Stimulated activated CD8-positive, alpha-beta memory T cell treated with anti-CD3 and anti-CD28 coated beads, Interleukin-2, amount 100 ng/mL, for 1 hour (primary cell): ENCODE measurements around the gene GREB1.

Experiments used
- DNase-seq, 2 donors: peaks; one replicate each; pipeline ENCODE4 v3.0.0-alpha.2; 2020; ENCODE audit warnings: low read depth in 2 of 2

The GREB1 gene

DNA sequence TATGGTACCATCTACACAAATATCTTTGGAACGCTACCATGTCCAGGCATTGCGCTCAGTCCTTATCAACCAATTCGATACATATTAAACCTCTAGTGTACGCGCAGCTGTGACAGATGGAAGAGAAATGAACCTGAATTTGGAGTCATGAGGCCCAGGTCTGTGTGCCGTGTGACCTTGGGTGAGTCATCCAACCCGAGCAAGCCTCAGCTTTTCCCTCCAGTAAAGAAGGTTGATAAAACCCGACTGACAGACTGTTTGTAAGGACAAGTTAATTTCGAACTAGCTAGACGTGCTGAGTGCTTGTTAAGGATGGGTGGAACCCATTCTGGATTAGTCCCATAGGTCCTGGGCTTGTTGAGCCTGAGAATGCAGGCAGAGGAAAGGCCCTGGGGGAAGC lies 28.2 kb downstream of the GREB1 start:
- no peak for DNase-seq

DNA sequence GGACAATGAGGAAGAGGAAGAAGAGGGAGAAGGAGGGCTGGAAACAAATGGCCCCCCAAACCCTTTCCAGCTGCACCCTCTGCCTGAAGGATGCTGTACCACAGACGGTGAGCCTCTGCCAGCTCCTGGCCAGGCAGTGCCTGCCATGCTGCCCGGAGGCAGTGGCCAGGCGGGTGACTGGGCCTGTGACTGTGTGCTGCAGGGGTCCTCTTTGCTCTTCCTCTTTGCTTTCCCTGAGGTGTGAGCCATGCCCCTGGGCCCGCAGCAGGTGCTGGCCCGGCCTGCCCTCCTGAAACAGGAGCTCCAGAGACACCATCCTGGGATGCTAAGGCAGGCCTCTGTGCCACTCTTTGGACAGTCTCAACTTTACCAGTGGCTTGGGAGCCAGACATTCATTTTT lies 28.6 kb downstream of the GREB1 start:
- DNase-seq, result no peak

DNA sequence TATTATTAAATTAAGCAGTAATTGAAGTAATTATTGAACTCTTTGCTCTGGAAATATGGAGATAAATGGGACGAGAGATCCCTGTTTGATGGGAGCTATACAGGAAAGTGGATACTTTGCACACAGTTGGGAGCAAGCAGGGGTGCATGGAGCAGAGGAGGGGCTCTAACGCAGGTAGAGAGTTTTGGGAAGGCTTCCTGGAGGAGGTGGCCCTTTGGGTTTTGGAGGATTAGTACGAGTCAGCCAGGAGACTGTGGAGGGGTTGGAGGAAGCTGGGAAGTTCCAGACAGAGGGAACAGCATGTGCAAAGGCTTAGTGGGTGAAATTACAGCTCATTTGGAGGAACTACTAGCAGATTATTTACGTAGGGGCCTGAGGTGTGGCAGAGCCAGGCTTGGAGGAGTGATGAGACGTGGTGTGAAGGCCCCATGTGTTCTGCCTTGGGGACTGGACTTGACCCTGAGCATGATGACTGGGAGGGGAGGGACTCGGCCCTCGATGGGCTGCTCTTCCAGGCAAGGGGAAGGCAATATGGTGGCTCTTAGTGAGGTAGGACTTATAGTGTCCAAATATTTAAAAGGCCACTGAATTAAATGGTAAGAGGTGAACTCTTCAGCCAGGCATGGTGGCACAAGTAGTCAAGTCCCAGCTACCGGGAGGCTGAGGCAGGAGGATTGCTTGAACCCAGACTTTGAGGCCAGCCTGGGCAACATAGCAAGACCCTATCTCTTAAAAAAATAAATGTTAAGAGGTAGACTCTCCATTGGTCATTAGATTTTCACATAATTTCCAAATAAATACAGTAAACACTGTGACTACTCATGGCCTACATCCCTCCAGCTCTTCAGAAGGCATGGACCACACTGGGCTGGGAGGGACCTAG lies 30.2 kb downstream of the GREB1 start:
- DNase-seq, result no peak

DNA sequence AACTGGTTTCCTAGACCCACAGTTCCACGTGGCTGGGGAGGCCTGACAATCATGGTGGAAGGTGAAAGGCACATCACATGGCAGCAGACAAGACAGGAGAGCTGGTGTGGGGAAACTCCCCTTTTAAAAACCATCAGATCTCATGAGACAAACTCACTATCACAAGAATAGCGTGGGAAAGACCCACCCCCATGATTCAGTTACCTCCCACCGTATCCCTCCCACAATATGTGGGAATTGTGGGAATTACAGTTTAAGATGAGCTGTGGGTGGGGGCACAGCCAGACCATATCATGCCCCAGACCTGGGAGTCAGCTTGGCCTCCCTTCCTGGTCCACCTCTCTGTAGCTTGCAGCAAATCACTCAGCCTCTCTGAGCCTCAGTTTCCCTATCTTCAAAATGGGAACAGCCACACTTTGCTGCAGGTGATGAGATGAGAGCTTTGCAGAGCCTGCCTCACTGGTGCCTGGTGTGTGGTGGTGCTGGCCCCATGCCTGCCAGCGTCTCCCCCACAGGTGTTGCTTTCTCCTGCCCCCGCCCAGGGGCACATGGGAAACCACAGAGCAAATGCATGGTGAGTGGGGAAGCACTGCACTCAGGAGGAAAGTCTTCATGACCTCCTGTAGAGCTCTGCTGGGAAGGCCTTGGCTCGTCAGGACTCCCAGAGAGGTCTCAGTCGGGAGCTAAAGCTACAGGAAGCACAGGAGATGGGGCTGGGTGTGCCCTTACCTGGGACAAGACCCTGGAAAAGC lies 31.1 kb downstream of the GREB1 start:
- DNase-seq, result no peak

DNA sequence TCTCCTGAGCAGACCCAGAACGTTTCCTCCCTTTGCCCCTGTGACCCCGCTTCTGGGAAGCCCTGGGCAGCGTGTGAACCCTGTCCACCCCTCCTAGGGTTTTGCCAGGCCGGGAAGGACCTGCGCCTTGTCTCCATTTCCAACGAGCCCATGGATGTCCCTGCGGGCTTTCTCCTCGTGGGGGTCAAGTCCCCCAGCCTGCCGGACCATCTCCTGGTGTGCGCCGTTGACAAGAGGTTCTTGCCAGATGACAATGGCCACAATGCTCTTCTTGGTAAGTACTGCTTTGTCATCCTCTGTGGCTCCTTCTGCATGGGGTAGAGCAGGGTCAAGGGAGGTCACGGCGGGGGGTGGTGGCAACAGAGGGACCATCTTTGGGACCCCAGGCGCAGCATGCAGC lies 32.5 kb downstream of the GREB1 start:
- no peak for DNase-seq

DNA sequence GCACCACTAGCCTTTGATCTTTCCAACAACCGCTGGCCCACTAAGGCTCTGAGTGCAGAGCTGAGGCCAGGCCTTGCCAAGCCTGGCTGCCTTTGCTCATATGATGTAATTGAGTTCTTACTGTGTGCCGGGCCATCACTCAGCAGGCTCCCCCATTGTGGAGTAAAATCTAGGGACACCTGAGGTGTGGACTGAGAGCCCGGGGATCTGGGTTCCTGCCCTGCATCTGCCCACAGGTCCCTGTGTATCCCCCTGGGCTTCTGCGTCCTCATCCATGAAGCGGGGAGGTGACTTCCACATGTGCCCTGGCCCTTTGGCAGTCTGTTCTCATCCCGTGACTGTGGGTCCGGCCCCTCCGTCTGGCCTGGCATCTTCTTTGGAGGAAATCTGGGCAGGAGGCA lies 33.8 kb downstream of the GREB1 start:
- DNase-seq, result no peak

DNA sequence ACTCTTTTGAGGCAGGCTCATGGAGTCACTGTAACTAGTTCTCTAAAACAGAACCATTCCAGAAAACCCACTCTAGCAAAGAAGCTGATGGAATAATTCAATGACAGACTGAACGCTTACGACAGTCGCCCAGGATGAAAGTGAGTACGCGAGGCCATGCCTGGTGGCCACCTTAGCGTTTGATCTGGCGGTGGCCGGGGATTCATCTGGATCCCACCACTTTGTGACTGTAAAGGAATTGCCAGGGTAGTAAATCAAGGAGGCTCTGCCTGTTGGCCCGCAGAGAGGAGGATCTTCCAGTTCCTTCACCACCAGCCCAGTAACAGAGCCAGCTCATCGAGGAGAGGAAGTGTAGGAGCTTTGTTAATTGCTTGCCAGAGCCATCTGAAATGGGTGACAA lies 34.6 kb downstream of the GREB1 start:
- DNase-seq, result no peak

DNA sequence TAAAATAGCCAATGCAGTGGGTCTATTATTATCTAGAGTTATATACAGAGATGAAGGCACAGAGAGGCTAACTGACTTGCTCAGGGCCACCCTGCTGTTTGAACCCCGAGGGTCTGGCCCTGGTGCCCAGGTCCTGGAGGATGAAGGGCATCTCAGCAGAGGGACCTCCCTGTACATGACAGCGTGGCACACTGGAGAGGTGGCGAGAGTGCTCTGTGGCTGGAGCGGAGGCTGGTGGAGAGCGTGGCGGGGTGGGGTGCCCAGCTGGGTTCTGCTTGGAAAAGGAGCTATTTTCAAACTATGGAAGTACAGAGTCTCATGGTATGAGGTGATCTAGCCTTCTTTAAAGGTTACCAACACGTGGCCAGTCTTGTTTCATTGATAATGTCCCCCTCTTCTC lies 35.8 kb downstream of the GREB1 start:
- DNase-seq, result no peak

DNA sequence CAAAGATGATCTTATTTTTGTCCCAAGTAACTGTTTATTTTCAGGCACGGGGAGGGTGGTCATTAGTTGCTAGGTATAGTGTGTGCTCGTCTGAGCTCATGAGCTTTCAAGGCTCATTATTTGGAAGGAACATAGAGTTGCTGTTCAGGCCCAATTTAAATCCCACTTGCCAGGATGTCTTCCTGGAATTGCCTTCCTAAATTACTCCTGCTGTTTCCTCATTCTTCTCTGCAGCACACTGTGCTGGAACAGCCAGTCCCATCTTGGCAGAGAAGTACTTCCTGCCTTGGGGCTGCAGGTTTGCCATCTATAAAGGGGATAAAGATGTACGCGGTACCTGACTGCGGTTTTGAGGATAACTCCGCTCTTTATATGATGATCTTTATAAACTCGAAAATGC lies 37.3 kb downstream of the GREB1 start:
- no peak for DNase-seq

DNA sequence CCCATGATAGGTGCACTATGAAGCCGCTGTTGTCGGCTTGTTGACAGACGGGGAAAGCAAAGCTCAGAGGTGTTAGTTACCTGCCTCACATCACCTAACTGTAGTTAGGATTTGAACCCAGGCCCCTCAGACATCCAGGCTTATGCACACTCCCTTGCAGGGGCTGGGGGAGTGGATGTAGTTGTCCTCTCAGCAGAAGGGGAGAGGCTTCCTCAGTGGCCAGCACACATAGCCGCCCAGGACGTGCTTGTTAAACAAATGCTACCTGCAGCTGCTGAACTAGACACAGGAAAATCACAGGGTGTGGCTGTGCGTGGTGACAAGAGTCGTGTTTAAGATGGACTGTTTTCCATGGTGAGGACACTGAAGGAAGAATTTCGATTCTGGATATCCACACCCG lies 39.2 kb downstream of the GREB1 start:
- DNase-seq, result no peak

DNA sequence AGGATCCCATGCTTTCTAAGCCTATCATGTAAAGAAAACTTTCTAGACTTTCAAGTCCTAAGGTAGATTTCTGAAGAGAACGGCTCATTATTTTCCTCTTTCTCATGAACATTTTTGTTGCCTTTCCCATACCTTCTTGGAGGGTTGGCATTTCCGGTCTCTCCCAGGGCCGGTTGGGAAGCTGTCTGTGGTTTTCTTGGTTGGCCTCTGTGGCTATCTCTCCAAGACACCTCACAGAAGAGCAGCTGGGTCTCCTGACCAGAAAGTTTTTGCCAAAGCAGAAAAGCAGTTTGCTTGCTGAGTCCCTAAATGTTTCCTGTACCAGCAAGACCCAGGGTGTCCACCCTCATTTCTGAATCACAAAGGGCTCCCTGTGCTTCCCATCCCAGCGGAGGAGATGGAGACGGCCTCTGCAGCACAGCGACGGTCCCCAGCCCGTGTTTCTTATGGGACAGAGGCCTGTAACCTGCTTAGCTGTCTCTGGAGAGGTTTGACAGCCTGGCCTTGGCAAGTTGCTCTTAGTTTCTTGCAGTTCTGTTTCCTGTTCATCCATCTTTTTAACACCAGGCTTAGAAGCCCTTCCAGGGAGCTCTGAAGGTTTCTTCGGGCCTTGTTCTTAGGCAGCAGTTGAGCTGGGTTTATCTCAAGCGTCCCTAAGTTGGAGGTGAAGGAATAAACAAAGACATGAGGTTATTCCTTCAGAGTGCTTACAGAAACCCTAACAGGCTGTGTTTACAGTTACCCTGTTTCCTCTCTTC lies 39.8 kb downstream of the GREB1 start:
- no peak for DNase-seq

DNA sequence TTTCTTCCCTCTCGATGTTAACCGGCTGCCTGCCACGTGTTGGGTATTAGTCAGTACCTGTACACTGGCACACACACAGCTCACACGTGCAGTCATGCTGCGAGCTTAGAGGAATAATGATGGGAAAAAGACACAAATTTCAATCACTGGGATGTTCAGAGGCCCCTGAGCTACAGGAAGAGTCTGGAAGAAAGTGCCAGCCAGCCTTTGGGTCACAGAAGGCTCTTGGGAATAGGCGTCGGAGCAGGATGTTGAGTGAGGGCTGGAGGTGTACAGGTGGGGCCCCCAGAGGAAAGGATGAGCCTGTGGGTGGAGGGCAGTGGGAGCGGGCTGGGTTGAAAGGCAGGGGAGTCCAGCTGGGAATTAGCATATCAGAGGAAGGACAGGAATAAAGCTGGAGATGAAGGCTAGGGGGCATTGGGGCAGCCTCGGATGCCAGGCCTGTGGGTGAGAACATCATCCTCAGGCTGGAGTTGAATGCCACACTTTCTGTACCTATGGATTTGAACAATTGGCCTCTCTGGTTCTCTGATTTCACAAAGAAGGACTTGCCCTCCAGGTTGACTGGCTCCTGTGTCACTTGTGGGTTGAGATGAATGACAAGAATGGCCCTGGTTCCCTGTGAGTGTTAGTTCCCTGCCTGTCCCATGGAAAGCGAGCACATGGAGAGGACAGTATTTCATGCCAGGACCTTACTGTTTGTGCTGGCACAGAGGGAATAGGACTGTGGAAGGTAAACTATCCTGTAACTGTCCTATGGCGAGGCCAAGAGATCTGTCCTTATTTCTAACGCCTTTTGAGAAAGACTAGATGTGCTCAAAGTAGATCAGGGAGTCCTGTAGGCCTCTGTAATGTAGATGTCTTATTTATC lies 40.6 kb downstream of the GREB1 start:
- no peak for DNase-seq

DNA sequence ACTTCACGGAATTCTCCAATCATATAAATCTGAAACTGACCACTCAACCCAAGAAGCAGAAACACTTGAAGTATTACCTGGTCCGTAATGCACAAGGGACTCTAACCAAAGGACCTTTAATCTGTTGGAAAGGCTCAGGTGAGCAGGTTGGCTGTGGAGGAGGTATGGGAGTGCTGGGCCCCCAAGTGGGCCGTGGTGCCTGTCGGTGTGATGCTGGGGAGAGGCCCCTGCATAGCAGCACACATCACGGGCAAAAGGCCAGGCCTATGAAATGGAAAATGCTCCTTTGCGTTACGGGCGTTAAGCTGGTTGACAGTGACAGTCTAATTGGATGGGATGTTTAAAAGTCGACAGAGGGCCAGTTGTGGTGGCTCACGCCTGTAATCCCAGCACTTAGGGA lies 42.6 kb downstream of the GREB1 start:
- no peak for DNase-seq

DNA sequence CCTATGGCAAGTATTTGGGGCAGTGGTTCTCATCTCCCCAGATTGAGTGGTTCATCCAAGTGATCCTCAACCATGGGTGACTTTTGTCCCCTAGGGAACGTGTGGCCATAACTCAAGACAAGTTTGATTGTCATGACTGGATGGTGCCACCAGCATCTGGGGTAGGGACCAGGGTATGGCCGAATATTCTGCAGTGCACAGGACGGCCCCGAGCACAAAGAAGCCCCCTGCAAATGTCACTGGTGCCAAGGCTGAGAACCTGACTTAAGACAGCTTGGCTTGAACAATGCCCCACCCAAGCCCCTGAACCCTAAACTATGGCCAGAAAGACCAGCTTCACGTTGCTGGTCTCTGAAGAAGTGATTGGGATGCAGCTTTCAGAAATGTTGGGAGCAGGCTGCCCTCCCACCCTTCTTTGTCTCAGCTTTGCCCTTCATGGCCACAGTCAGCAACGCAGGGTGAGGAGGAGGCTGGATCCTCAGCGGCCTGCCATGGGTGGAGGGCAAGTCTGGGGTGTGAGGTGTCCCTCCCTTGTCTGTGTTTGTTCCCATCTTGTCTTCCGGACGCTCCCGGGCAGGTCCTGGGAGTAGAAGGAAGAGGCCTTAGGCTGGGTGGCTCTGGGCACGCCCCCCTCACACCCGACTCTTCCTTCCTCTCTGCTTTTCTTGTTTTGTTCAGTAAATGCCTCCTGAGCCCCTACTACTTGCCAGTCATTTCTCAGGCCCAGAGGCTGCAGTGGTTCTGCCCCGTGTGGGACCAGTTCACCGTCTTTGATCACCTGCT lies 43.4 kb downstream of the GREB1 start:
- DNase-seq, result no peak

DNA sequence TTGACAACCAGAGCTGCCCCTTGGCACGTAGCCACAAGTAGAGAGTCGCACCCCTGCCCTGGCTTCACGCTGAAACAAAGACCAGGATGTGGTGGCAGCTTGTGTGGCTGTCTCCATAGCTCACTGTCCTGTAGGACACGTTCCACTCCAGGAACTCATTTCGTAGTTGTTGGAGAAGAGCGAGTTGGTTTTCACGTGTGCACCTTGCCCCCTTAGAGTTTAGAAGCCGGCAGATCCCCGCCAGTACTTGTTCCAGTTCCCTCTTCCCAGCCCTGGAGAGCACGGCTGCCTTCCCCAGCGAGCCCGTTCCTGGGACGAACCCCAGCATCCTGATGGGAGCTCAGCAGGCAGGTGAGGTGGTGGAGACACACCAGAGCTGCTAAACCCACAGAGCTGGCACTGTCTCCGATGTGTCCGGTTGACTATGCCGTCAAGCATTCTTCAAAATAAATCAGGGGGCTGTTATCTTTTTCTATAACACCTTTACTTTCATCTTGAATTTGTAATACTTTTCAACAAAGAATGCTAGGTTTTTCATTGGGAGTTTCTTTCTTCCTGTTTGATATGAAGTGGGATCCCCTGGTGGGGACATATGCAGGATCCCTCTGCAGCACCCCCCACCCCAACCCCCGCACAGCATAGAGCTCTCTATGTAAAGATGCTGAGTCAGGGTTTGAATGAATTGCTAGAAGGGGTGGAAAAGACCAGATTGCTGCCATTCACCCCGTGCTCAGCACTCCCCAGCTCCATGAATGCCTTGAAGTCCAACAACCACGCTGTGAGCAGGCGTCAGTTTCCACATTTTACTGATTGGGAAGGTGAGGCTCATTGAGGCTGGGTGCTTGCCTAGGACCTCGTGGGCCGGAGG lies 44.5 kb downstream of the GREB1 start:
- DNase-seq, result no peak

DNA sequence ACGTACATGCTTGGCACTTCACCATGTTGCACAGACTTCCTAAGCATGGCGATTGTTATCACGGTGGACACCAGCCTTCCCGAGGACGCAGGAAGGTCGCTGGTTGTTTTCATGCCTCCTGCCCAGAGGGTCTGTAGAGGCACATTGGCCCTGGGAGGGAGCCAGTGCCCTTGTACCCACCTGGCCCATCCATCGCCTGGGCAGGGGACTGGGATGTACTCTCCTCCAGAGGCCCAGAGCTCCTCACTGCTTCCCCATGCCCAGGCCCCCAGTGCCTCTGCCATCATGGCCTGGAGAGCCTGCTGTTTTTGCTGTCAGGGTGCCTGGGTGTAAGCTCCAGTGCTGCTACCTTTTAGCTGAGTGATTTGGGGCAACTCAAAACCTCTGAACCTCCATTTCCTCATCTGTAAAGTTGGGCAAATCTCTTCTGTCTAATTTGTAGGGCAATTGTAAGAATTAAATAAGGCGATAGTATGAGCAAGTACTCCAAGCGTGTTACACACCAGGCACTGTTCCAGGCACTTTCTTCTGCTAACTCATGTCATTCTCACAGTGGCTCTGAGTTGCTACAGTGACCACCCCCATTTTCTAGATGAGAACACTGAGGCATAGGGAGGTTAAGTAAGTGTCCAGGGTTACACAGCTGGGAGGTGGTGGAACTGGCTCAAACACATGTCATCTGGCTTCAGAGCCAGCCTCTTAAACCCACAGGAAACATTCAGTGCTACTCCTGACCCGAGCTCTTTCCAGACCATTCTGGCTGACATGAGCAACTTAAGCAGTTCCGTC lies 45.3 kb downstream of the GREB1 start:
- DNase-seq, result no peak

DNA sequence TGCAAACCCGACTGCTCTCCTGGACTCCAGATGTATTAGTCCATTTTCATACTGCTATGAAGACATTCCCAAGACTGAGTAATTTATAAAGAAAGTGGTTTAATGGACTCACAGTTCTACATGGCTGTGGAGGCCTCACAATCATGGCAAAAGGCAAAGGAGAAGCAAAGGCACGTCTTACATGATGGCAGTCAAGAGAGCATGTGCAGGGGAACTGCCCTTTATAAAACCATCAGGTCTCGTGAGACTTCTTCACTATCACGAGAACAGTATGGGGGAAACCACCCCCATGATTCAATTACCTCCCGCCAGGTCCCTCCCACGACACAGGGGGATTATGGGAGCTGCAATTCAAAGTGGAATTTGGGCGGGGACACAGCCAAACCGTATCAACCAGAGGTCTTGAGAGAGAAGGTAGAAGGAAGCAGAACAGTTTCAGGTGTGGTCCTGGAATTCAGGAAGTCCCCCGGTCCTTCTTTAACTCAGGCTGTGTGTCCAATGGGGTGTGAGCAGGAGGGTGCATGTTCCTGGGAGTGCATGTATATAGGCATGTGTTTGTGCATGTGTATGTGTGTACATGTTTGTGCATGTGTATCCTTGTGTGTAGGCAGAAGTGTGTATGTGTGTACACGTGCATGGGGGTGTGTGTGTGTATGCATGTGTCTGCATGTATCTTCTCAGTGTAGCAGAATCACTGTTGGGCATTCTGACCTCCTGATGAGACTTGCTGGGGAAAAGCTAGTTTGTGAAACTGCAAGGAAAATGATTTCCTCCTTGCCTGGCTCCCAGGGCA lies 46.2 kb downstream of the GREB1 start:
- no peak for DNase-seq

DNA sequence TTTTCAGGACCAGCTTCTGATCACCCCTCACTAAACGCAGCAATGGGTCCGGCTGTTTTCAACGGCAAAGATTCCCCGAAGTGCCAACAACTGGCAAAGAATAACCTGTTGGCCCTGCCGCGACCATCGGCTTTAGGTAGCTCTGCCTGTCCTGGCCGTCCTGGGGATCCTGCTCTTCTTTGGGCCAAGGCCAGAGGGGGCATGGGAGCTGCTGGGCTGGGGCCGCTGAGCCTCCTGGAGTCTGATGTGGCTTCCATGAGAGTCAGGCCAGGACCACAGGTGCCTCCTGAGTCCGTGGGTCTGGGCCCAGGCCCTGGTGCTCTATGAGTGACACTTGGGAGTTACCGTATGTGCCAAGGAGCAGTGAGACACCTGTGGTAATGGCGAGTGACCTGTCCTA lies 46.9 kb downstream of the GREB1 start:
- DNase-seq, result no peak
